ENCODE data around the gene IRF2BPL. TPM values are rescaled to one million over a fixed set of nuclear protein-coding genes. Genes with fewer than 3 reads are reported as not detected.

IRF2BPL gene
- total RNA-seq, 2 donors from 2014 or later: 113 to 141 TPM

- Histone ChIP-seq H3K27ac (no peak overlapping the region), H3K4me1 (replicated peaks) (peaks cover 28% of the 10 kb centered on the region), H3K27me3 (replicated peaks; ENCODE audit: insufficient read depth) (no peaks in the 10 kb centered on the region), H3K9me3 (no peaks in the 10 kb centered on the region), H3K36me3 (no peaks in the 10 kb centered on the region), H3K4me3 (no peak overlapping the region)
- intact Hi-C loops (cut with DNase I): no loop called here
- no peak for TF ChIP-seq CTCF (IDR thresholded peaks at IDR 0.05)
- no peak for TF ChIP-seq POLR2AphosphoS5 (IDR thresholded peaks at IDR 0.05)
- TF ChIP-seq POLR2A (IDR thresholded peaks at IDR 0.05): no peak
- WGBS: 45% methylated on average over 3 of the region's 3 CpGs
- no peak for DNase-seq (ENCODE audit: low spot score)
These were observed 18.2 kb upstream of the IRF2BPL start for GRCh38 chr14:77046721-77047120.

- no peaks in the 10 kb centered on the region for H3K27me3 ChIP-seq (replicated peaks; ENCODE audit: insufficient read depth)
- peak; percentile 57 for DNase-seq (ENCODE audit: low spot score)
- H3K4me1 ChIP-seq (replicated peaks): peaks cover 40% of the 10 kb centered on the region
- intact Hi-C loops (cut with DNase I): no loop called here
- no peaks in the 10 kb centered on the region for H3K36me3 ChIP-seq
- peak overlapping the region; percentile 83 to 88 for H3K27ac ChIP-seq
- no peak overlapping the region for H3K4me3 ChIP-seq
- 46% methylated on average over 9 of the region's 9 CpGs for WGBS
- peak; percentile 40 for TF ChIP-seq POLR2AphosphoS5 (IDR thresholded peaks at IDR 0.05)
- no peak for TF ChIP-seq POLR2A (IDR thresholded peaks at IDR 0.05)
- H3K9me3 ChIP-seq: no peaks in the 10 kb centered on the region
These were observed 17.0 kb upstream of the IRF2BPL start for GRCh38 chr14:77045238-77046162.

- no peaks in the 10 kb centered on the region for H3K36me3 ChIP-seq
- no peak for DNase-seq (ENCODE audit: low spot score)
- H3K4me3 ChIP-seq: no peak overlapping the region
- H3K9me3 ChIP-seq: no peaks in the 10 kb centered on the region
- 41% methylated on average over 2 of the region's 2 CpGs for WGBS
- intact Hi-C loops (cut with DNase I): no loop called here
- TF ChIP-seq POLR2AphosphoS5 (IDR thresholded peaks at IDR 0.05) (no peak), CTCF (IDR thresholded peaks at IDR 0.05) (no peak), POLR2A (IDR thresholded peaks at IDR 0.05) (no peak)
- H3K4me1 ChIP-seq (replicated peaks): peaks cover 41% of the 10 kb centered on the region
- H3K27ac ChIP-seq: peak overlapping the region; percentile 83 to 88
- H3K27me3 ChIP-seq (replicated peaks; ENCODE audit: insufficient read depth): no peaks in the 10 kb centered on the region
These were observed 16.3 kb upstream of the IRF2BPL start for GRCh38 chr14:77044783-77045237.

GRCh38 chr14:77043984-77044485, 15.5 kb upstream of the IRF2BPL start:
- 67% methylated on average over 8 of the region's 8 CpGs for WGBS
- intact Hi-C loops (cut with DNase I): no loop called here
- H3K4me1 ChIP-seq (replicated peaks): peaks cover 41% of the 10 kb centered on the region
- H3K27me3 ChIP-seq (replicated peaks; ENCODE audit: insufficient read depth): no peaks in the 10 kb centered on the region
- H3K27ac ChIP-seq: peak overlapping the region; percentile 83 to 88
- H3K36me3 ChIP-seq: no peaks in the 10 kb centered on the region
- no peaks in the 10 kb centered on the region for H3K9me3 ChIP-seq
- TF ChIP-seq POLR2AphosphoS5 (IDR thresholded peaks at IDR 0.05) (no peak), POLR2A (IDR thresholded peaks at IDR 0.05) (no peak), CTCF (IDR thresholded peaks at IDR 0.05) (no peak)
- no peak overlapping the region for H3K4me3 ChIP-seq
- DNase-seq (ENCODE audit: low spot score): no peak

GRCh38 chr14:77043177-77043983, 14.9 kb upstream of the IRF2BPL start:
- intact Hi-C loops (cut with DNase I): no loop called here
- no peaks in the 10 kb centered on the region for H3K9me3 ChIP-seq
- H3K36me3 ChIP-seq: no peaks in the 10 kb centered on the region
- peaks cover 41% of the 10 kb centered on the region for H3K4me1 ChIP-seq (replicated peaks)
- no peak overlapping the region for H3K4me3 ChIP-seq
- no peak for DNase-seq (ENCODE audit: low spot score)
- TF ChIP-seq POLR2AphosphoS5 (IDR thresholded peaks at IDR 0.05): peak; percentile 69
- no peak for TF ChIP-seq POLR2A (IDR thresholded peaks at IDR 0.05)
- H3K27ac ChIP-seq: peak overlapping the region; percentile 83 to 88
- no peaks in the 10 kb centered on the region for H3K27me3 ChIP-seq (replicated peaks; ENCODE audit: insufficient read depth)
- 24% methylated on average over 10 of the region's 10 CpGs for WGBS

Data from prostate gland (tissue), 2 donors.